HG03025 (cell line): ENCODE data around the gene ETDA.
A peak's percentile ranks its signal among the peaks of the same experiment; 100 is the strongest.
"Not testable (repeated sequence)": the region's sequence is repeated elsewhere in the genome, so short reads cannot be mapped to it uniquely, and the experiment has no call there.

Experiments
- ATAC-seq: cut with Tn5 transposase; IDR thresholded peaks from one replicate; pipeline ENCODE4 v1.9.1; 2021; ENCODE audit warnings: mild to moderate bottlenecking, moderate library complexity; ENCODE audit not compliant: unreplicated experiment, low FRiP score

Gene ETDA

DNA sequence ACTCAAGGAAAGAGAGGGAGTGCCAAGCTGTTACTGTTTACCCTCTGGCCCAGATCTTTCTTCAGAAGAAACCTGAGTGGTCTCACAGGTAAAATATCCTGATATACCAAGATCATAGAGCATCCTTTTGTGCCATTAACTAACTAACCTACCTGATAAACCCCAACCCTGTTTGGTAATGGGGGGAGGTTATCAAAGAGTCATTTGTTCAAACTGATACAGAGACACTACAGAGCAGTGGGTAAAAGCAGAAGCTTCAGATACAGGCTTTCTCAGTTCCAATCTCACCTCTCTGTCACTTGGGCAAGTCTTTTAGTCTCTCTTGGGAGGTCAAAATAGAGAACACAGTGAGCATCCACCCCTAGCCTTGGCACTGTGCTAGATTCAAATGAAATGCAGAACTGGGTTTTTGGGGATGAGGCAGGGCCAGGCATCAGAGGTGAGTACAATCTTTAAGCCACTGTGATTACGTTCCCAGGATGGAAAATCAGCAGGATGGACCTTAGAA lies at the start of gene ETDA:
Gene ETDA, plus strand, starts transcription at position 51 of the 508 bp plus-strand sequence. CDS start 1,216 bp downstream, outside the sequence.
- ATAC-seq: not testable (repeated sequence)

DNA sequence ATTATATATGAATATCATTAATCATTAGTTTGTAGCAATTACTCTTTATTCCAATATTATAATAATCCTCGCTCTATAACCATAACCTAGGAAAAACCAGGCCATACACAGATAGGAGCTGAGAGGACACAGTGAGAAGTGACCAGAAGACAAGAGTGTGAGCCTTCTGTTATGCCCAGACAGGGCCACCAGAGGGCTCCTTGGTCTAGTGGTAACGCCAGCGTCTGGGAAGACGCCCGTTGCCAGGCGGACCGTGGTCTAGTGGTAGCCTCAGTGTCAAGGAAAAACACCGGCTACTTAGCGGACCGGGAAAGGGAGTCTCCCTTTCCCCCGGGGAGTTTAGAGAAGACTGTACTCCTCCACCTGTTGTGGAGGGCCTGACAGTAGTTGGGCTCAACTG lies 45.4 kb upstream of the ETDA start:
- ATAC-seq: not testable (repeated sequence)

- no peak for ATAC-seq
Observed at GRCh38 chrX:135213200-135213844, 38.5 kb upstream of the ETDA start.

- ATAC-seq: not testable (repeated sequence)
Observed at GRCh38 chrX:135245989-135246388, 5.9 kb upstream of the ETDA start.

DNA sequence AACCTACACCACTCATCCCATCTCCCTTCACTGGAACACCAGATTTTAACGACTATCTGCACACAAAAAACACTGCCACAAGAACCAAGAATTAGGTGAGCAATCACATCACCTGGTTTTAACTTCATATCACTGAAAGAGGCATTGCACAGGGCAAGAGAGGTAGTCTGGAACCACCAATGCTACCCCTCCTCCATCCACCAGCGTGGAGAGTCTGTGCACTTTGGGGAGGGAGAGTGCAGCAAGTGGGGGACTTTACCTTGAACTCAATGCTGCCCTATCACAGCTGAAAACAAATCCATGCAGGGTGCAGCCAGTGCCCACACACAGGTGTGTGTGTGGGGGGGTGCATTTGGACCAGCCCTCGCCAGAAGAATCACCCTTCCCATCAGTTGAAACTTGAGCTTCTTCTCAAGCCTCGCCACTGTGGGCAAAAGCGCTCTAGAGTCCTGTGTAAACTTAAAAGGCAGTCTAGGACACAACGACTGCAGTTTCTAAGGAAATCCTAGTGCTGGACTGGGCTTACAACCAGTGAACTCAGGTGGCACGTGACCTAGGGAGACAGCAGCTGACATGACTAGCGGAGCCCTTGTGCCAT lies 4.3 kb downstream of the ETDA start:
- ATAC-seq: not testable (repeated sequence)

- no peak for ATAC-seq
Observed at GRCh38 chrX:135256923-135257322, 5.1 kb downstream of the ETDA start.

GRCh38 chrX:135257469-135257868 lies 5.6 kb downstream of the ETDA start:
- ATAC-seq: no peak

- ATAC-seq: not testable (repeated sequence)
Observed at GRCh38 chrX:135260976-135261375, 9.1 kb downstream of the ETDA start.

DNA sequence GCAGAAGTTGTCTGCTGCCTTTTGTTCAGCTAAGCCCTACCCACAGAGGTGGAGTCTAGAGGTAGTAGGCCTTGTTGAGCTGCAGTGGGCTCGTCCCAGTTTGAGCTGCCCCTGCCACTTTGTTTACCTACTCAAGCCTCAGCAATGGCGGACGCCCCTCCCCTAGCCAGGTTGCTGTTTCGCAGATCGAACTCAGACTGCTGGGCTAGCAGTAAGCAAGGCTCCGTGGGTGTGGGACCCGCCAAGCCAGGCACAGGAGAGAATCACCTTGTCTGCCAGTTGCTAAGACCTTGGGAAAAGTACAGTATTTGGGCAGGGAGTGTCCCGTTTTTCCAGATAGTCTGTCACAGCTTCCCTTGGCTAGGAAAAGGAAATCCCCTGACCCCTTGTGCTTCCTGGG lies 11.5 kb downstream of the ETDA start:
- ATAC-seq: not testable (repeated sequence)

- no peak for ATAC-seq
Observed at GRCh38 chrX:135264206-135264605, 12.3 kb downstream of the ETDA start.

DNA sequence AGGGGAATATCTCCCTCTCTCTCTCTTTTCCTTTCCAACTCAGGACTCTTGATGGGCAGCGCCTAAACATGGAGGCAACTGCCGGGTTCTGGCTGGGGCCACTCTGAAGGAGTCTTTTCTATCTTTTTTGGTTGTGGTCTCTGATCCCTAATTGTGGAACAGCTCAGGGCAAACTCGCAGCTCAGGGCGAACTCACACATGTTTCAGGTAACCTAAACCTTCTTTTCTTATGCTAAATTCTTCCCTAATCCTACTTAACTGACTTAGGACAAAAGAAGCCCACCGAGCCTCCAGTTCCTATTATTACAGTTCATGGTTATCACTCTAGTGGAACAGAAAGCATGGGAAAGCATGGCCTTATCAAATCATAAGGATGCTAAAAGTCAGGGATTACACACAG lies 21.3 kb downstream of the ETDA start:
- no peak for ATAC-seq

DNA sequence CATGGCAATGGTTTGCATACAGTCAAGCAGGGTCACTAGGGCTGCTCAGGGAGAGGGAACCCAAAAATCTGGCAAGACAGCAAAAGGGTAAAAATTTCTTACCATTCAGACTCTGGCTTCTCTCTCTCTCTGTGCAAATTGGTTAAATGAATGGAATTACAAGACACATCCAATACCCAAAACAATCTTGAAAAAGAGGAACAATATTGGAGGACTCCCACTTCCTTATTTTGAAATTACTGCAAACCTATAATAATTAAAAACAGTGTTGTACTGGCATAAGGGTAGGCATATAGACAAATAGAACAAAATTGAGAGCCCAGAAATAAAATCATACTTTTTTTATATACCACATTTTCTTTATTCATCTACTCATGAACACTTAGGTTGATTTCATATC lies 24.1 kb downstream of the ETDA start:
- no peak for ATAC-seq

DNA sequence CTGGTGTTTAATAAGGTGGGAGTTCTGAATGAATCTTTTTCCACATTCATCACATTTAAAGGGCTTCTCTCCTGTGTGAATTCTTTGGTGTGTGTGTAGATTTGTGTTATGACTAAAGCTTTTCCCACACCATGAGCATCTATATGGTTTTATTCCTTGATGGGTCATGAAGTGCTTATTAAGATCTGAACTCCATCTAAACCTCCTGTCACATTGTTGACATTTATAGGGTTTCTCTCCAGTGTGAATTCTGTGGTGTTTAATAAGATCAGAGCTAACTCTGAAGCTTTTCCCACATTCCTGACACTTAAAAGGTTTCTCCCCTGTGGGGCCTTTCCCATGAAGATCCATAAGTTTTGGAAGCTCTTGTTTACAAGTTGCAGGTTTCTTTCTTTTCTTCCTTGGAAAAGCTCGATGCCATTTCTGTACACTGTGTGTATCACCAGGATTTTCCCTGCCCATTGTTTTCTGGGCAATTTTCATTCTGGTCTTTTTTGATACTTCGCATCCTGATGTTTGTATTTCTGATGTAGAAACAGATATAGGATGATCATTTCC lies 35.5 kb downstream of the ETDA start:
- ATAC-seq: no peak

- peak; percentile 93 for ATAC-seq
Observed at GRCh38 chrX:135295238-135295943, 43.5 kb downstream of the ETDA start.

GRCh38 chrX:135295944-135296305 lies 44.1 kb downstream of the ETDA start:
- peak; percentile 40 for ATAC-seq

- no peak for ATAC-seq
Observed at GRCh38 chrX:135302269-135302873, 50.5 kb downstream of the ETDA start.
